Measurements from ENCODE around the gene GPD2. TPM values are rescaled to one million over a fixed set of nuclear protein-coding genes. Genes with fewer than 3 reads are reported as not detected.
A peak's percentile ranks its signal among the peaks of the same experiment; 100 is the strongest.
"Not testable (repeated sequence)": the region's sequence is repeated elsewhere in the genome, so short reads cannot be mapped to it uniquely, and the experiment has no call there.

Gene GPD2
- polyA plus RNA-seq, 1 donor from 2014 or later, result 6.5 TPM

- Mint-ChIP-seq H3K27me3 (no peaks in the 10 kb centered on the region), H3K4me1 (peaks cover 6 to 10% (median 6%) of the 10 kb centered on the region in 3 donors), H3K36me3 (peaks cover 24% of the 10 kb centered on the region), H3K4me3 (no peak overlapping the region), H3K9me3 (no peaks in the 10 kb centered on the region), H3K27ac (no peak overlapping the region)
Observed at GRCh38 chr2:156513219-156513618, 77.0 kb downstream of the GPD2 start.

GRCh38 chr2:156517419-156517818 lies 81.2 kb downstream of the GPD2 start:
- no peak overlapping the region for H3K4me3 Mint-ChIP-seq
- no peak overlapping the region for H3K27ac Mint-ChIP-seq
- peaks cover 0 to 2% (median 0%) of the 10 kb centered on the region in 3 donors for H3K4me1 Mint-ChIP-seq
- H3K27me3 Mint-ChIP-seq, result no peaks in the 10 kb centered on the region
- peaks cover 26% of the 10 kb centered on the region for H3K36me3 Mint-ChIP-seq
- H3K9me3 Mint-ChIP-seq, result peaks cover 0 to 4% (median 0%) of the 10 kb centered on the region in 3 donors

DNA sequence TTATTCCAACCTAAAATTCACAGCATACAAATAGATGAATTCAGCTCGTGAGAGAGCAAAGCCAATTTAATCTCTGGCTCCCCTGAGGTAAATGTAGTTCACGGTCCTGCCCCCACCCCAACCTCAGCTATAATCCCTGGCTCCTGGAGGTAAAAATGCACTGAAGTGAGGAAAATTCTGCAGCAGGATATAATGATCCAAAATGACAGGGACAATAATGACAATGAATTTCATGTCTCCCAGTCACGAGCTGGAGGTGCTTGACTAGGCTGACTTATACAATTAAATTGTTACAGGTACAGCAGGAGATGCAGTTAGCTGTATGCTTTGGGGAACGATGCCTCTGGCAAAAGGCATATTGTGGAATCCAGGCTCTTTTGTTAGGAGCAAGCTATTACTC lies 82.0 kb downstream of the GPD2 start:
- H3K27me3 Mint-ChIP-seq, result no peaks in the 10 kb centered on the region
- no peak overlapping the region for H3K27ac Mint-ChIP-seq
- peaks cover 0 to 4% (median 0%) of the 10 kb centered on the region in 3 donors for H3K9me3 Mint-ChIP-seq
- H3K4me3 Mint-ChIP-seq, result no peak overlapping the region
- H3K36me3 Mint-ChIP-seq, result peaks cover 29% of the 10 kb centered on the region
- H3K4me1 Mint-ChIP-seq, result peaks cover 0 to 2% (median 0%) of the 10 kb centered on the region in 3 donors

DNA sequence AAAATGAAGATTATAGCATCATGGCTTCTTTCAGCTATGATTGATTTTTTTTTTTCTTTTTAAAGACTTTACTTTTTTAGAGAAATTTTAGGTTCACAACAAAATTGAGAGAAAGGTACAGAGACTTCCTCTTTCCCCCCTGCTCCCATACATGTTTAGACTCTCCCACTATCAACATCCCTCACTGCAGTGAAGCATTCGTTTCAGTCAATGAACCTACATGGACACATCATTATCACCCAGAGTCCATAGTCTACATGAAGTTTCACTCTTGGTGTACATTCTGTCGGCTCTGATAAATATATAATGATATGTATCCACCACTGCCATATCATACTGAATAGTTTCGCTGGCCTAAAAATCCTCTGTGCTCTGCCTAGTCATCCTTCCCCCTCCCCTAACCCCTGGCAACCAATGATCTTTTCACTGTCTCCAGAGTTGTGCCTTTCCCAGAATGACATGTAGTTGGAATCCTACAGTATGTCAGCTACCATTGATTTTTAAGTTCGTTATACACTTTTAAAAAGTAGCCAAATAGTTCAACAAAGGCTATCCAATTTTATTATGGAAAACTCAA lies 86.8 kb downstream of the GPD2 start:
- no peak overlapping the region for H3K4me3 Mint-ChIP-seq
- no peak overlapping the region for H3K27ac Mint-ChIP-seq
- H3K27me3 Mint-ChIP-seq, result no peaks in the 10 kb centered on the region
- H3K9me3 Mint-ChIP-seq, result peaks cover 0 to 4% (median 0%) of the 10 kb centered on the region in 3 donors
- H3K36me3 Mint-ChIP-seq, result peaks cover 16% of the 10 kb centered on the region
- H3K4me1 Mint-ChIP-seq, result peaks cover 3 to 14% (median 5%) of the 10 kb centered on the region in 3 donors

DNA sequence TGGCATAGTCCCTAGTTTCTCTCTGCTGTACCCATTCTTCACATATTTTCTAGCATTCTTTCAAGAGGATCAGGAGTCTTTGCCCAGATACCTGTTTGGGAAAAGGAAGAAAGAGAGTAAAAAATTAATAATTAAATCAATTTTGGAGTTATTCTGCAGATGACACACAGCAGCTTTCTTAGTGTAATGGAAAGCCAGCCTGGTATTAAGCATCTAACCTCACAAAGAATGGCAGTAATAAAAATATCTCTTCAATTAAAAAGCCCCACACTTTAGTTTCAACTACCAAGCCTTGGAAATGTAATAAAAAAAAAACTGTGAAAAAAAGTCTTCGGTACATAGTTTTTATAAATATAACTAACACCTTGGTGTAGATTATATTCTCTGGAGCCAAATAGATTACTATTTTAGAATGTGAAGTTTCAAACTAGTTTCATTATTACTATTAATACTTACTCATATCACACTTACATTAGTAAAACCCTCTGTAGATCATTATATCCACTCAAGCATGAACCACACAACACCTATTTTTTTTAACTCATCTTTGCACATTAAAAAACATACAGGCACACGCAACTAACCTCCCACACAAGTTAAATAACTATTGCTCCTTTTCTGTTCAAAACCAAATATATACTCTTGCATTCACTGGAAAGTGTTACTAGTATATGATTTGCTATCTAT lies 90.9 kb downstream of the GPD2 start:
- Mint-ChIP-seq H3K27ac (no peak overlapping the region), H3K27me3 (no peaks in the 10 kb centered on the region), H3K9me3 (no peaks in the 10 kb centered on the region), H3K4me1 (peaks cover 3 to 14% (median 5%) of the 10 kb centered on the region in 3 donors), H3K36me3 (peaks cover 12% of the 10 kb centered on the region), H3K4me3 (peak overlapping the region in 1 of 4 donors; percentile 32)

- H3K4me1 Mint-ChIP-seq, result peaks cover 6 to 27% (median 14%) of the 10 kb centered on the region in 3 donors
- not testable (repeated sequence) for H3K27ac Mint-ChIP-seq, H3K27me3 Mint-ChIP-seq, H3K9me3 Mint-ChIP-seq, H3K36me3 Mint-ChIP-seq, H3K4me3 Mint-ChIP-seq
Observed at GRCh38 chr2:156528583-156528982, 92.4 kb downstream of the GPD2 start.

GRCh38 chr2:156532989-156533388 lies 96.8 kb downstream of the GPD2 start:
- H3K27ac Mint-ChIP-seq, result peak overlapping the region in 1 of 3 donors; percentile 81

GRCh38 chr2:156536534-156536933 lies 100.4 kb downstream of the GPD2 start:
- H3K27ac Mint-ChIP-seq, result no peak overlapping the region
- H3K4me3 Mint-ChIP-seq, result peak overlapping the region in 1 of 4 donors; percentile 52
- H3K9me3 Mint-ChIP-seq, result no peaks in the 10 kb centered on the region
- H3K36me3 Mint-ChIP-seq, result peaks cover 6% of the 10 kb centered on the region
- H3K4me1 Mint-ChIP-seq, result peaks cover 21 to 40% (median 38%) of the 10 kb centered on the region in 3 donors
- H3K27me3 Mint-ChIP-seq, result no peaks in the 10 kb centered on the region

More at GRCh38 chr2:156532989-156533388, 96.8 kb downstream of the GPD2 start:
- Mint-ChIP-seq H3K36me3 (peaks cover 3% of the 10 kb centered on the region), H3K4me3 (no peak overlapping the region), H3K9me3 (no peaks in the 10 kb centered on the region), H3K27me3 (no peaks in the 10 kb centered on the region), H3K4me1 (peaks cover 14 to 26% (median 18%) of the 10 kb centered on the region in 3 donors)

- Mint-ChIP-seq H3K27me3 (no peaks in the 10 kb centered on the region), H3K9me3 (no peaks in the 10 kb centered on the region), H3K4me3 (peak overlapping the region in 1 of 4 donors; percentile 52), H3K4me1 (peaks cover 21 to 40% (median 38%) of the 10 kb centered on the region in 3 donors), H3K36me3 (peaks cover 6% of the 10 kb centered on the region), H3K27ac (no peak overlapping the region)
Observed at GRCh38 chr2:156537141-156537540, 101.0 kb downstream of the GPD2 start.

GRCh38 chr2:156538083-156538504 lies 101.9 kb downstream of the GPD2 start:
- H3K27ac Mint-ChIP-seq, result peak overlapping the region; percentile 73 to 90 (median 85)
- H3K4me3 Mint-ChIP-seq, result peak overlapping the region; percentile 73 to 85 (median 82)
- H3K4me1 Mint-ChIP-seq, result peaks cover 18 to 34% (median 31%) of the 10 kb centered on the region in 3 donors
- peaks cover 7% of the 10 kb centered on the region for H3K36me3 Mint-ChIP-seq
- no peaks in the 10 kb centered on the region for H3K9me3 Mint-ChIP-seq
- H3K27me3 Mint-ChIP-seq, result no peaks in the 10 kb centered on the region

DNA sequence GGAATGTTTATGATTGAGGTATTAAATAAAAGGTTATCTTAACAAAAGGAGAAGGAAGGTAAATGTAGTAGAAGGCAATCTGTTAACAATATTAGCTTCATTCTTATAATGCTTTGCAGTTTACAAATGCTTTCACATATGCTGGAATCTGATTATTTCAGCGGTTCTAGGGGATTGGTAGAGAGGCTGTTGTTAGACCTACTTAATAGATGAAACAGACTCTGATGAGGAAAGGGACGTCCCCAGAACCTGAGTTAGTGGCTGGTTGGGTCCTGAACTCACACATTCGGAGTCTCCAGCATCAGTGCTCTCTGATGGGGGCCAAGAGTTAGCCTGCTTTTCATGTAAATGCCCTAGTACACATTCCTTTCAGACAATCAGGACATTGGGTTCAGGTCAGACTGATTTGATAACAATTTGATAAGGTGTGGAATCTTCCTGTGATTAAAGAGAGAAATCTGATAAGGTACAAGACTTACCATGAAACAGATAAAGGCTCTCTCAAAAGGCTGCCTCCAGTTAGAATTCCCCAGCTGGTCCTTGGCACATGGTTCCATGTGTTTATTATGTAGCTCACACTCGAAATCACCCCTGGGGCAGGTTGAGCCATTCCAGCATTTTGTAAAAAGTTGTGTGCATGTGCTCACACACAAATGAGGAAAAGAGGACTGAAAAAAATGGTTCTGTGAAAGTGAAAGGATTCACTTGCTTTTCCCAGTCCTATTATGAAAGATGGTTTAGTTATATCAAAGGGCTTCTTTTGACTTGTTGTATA lies 103.1 kb downstream of the GPD2 start:
- Mint-ChIP-seq H3K4me1 (peaks cover 17 to 28% (median 24%) of the 10 kb centered on the region in 3 donors), H3K27ac (peak overlapping the region in 2 of 3 donors; percentile 10 to 14)

GRCh38 chr2:156540706-156541105 lies 104.5 kb downstream of the GPD2 start:
- no peak overlapping the region for H3K27ac Mint-ChIP-seq

More for the DNA sequence above, 103.1 kb downstream of the GPD2 start:
- Mint-ChIP-seq H3K4me3 (no peak overlapping the region), H3K36me3 (peaks cover 10% of the 10 kb centered on the region), H3K9me3 (no peaks in the 10 kb centered on the region), H3K27me3 (no peaks in the 10 kb centered on the region)

GRCh38 chr2:156541229-156541628 lies 105.0 kb downstream of the GPD2 start:
- H3K36me3 Mint-ChIP-seq, result peaks cover 17% of the 10 kb centered on the region
- H3K4me1 Mint-ChIP-seq, result peaks cover 14 to 28% (median 21%) of the 10 kb centered on the region in 3 donors
- H3K9me3 Mint-ChIP-seq, result no peaks in the 10 kb centered on the region
- H3K27me3 Mint-ChIP-seq, result no peaks in the 10 kb centered on the region
- no peak overlapping the region for H3K4me3 Mint-ChIP-seq
- no peak overlapping the region for H3K27ac Mint-ChIP-seq

More at GRCh38 chr2:156540706-156541105, 104.5 kb downstream of the GPD2 start:
- H3K36me3 Mint-ChIP-seq, result peaks cover 17% of the 10 kb centered on the region
- no peak overlapping the region for H3K4me3 Mint-ChIP-seq
- peaks cover 14 to 28% (median 21%) of the 10 kb centered on the region in 3 donors for H3K4me1 Mint-ChIP-seq
- no peaks in the 10 kb centered on the region for H3K27me3 Mint-ChIP-seq
- H3K9me3 Mint-ChIP-seq, result no peaks in the 10 kb centered on the region

GRCh38 chr2:156541706-156542105 lies 105.5 kb downstream of the GPD2 start:
- Mint-ChIP-seq H3K36me3 (peaks cover 17% of the 10 kb centered on the region), H3K9me3 (no peaks in the 10 kb centered on the region), H3K27me3 (no peaks in the 10 kb centered on the region), H3K4me1 (peaks cover 12 to 26% (median 18%) of the 10 kb centered on the region in 3 donors), H3K27ac (peak overlapping the region in 1 of 3 donors; percentile 9), H3K4me3 (no peak overlapping the region)

DNA sequence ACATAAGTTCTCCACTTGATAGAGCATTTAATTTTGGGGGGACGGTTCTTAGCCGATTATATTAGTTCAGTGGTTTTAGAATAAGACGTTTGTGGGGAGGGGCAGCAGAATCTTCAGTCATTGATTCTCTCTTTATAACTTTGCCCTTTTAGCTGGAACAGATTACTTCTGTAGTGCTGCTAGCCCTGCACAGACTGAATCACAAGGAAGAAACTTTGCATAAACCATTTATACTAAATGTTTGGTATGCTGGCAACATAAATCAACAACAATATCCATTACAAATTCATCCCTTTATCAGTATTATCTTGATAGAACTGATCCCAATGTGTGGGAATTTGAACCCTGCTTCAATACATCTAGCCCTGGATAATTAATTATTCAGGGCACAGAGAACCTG lies 112.2 kb downstream of the GPD2 start:
- Mint-ChIP-seq H3K4me1 (peaks cover 0 to under 1% (median 0%) of the 10 kb centered on the region in 3 donors), H3K36me3 (peaks cover 24% of the 10 kb centered on the region), H3K4me3 (no peak overlapping the region), H3K27ac (no peak overlapping the region), H3K27me3 (no peaks in the 10 kb centered on the region), H3K9me3 (no peaks in the 10 kb centered on the region)

Measured in IgD-negative memory B cell (primary cell).